ENCODE results near the gene CLIC4.

- no peak for TF ChIP-seq CTCF (IDR thresholded peaks at IDR 0.05)
- TF ChIP-seq POLR2AphosphoS5 (IDR thresholded peaks at IDR 0.05) = no peak
- no peak for TF ChIP-seq EP300 (IDR thresholded peaks at IDR 0.05)
These were observed 45.6 kb upstream of the CLIC4 start for GRCh38 chr1:24699628-24700027.
